ENCODE measurements around the gene SLC6A18.
"Not testable (repeated sequence)": the region's sequence is repeated elsewhere in the genome, so short reads cannot be mapped to it uniquely, and the experiment has no call there.

SLC6A18 gene

DNA sequence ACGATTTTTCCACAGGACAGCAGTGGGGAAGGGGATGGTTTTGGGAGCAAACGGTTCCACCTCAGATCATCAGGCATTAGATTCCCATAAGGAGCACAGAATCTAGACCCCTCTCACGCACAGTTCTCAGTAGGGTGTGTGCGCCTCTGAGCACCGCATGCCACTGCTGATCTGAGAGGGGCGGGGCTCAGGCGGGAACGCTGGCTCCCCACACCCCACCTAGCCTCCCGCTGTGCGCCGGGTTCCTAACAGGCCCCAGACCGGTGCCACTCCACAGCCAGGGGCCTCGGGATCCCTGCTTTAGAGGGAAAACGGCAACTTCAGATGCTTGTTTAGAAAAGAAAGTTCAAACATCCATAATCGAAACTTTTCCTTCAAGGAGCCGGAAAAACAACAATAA lies 49.3 kb downstream of the SLC6A18 start:
- Histone ChIP-seq H3K9me3 (ENCODE audit: control extremely low read depth in 1 of 5, control insufficient read depth in 4 of 5, insufficient read depth in 2 of 5, low read depth in 1 of 5, low read length in 4 of 5) (peaks cover 0 to 32% (median 11%) of the 10 kb centered on the region in 5 experiments), H3K4me3 (ENCODE audit: control insufficient read depth in 1 of 7, extremely low read depth in 1 of 7, insufficient read depth in 4 of 7, low read depth in 2 of 7, low read length in 6 of 7) (no peak overlapping the region), H3K36me3 (ENCODE audit: control insufficient read depth in 4 of 4, insufficient read depth in 4 of 4, low read length in 3 of 4) (peaks cover 0 to 11% (median 8%) of the 10 kb centered on the region in 4 experiments), H3K27ac (ENCODE audit: insufficient read depth in 1 of 2, low read depth in 1 of 2, low read length in 2 of 2, poor library complexity in 1 of 2, severe bottlenecking in 2 of 2) (no peak overlapping the region), H3K27me3 (replicated peaks in 2 of 5; ENCODE audit: control insufficient read depth in 4 of 5, insufficient read depth in 5 of 5, low read length in 4 of 5) (no peaks in the 10 kb centered on the region), H3K4me1 (ENCODE audit: control extremely low read depth in 1 of 4, control insufficient read depth in 4 of 4, insufficient read depth in 4 of 4, low read length in 3 of 4) (no peaks in the 10 kb centered on the region)
- no peak for DNase-seq
- WGBS (ENCODE audit: insufficient coverage) = 98% methylated on average over 11 of the region's 16 CpGs
- ChIA-PET CTCF (no interaction called here), POLR2A (no interaction called here)

DNA sequence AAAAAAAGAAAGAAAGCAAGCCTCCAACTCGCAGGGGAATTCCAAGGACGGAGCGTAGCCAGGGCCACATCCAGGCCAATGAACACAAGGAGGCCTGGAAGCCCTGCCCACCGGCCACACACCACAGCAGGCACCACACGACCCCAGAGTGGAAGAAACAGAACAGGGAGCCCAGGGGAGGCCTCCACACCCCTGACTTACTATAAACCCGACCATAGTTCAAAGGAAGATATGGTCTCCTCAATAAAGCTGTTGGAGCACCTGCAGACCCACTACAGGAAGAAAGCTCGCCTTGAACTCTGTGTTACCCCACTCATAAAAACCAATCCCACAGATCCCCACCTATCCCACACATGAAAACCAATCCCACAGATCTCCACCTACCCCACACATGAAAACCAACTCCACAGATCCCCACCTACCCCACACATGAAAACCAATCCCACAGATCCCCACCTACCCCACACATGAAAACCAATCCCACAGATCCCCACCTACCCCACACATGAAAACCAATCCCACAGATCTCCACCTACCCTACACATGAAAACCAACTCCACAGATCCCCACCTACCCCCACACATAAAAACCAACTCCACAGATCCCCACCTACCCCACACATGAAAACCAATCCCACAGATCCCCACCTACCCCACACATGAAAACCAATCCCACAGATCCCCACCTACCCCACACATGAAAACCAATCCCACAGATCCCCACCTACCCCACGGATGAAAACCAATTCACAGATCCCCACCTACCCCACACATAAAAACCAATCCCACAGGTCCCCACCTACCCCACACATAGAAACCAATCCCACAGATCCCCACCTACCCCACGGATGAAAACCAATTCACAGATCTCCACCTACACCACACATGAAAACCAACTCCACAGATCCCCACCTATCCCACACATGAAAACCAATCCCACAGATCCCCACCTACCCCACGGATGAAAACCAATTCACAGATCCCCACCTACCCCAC lies 50.5 kb downstream of the SLC6A18 start:
- Histone ChIP-seq H3K9me3 (ENCODE audit: control extremely low read depth in 1 of 5, control insufficient read depth in 4 of 5, insufficient read depth in 2 of 5, low read depth in 1 of 5, low read length in 4 of 5) (peaks cover 0 to 34% (median 11%) of the 10 kb centered on the region in 5 experiments), H3K36me3 (ENCODE audit: control insufficient read depth in 4 of 4, insufficient read depth in 4 of 4, low read length in 3 of 4) (peaks cover 0 to 11% (median 8%) of the 10 kb centered on the region in 4 experiments)
- CTCF ChIA-PET; H3K4me3 ChIP-seq (ENCODE audit: control insufficient read depth in 1 of 7, extremely low read depth in 1 of 7, insufficient read depth in 4 of 7, low read depth in 2 of 7, low read length in 6 of 7); H3K27ac ChIP-seq (ENCODE audit: insufficient read depth in 1 of 2, low read depth in 1 of 2, low read length in 2 of 2, poor library complexity in 1 of 2, severe bottlenecking in 2 of 2); POLR2A ChIA-PET; H3K4me1 ChIP-seq (ENCODE audit: control extremely low read depth in 1 of 4, control insufficient read depth in 4 of 4, insufficient read depth in 4 of 4, low read length in 3 of 4); H3K27me3 ChIP-seq (replicated peaks in 2 of 5; ENCODE audit: control insufficient read depth in 4 of 5, insufficient read depth in 5 of 5, low read length in 4 of 5); DNase-seq: not testable (repeated sequence)
- WGBS (ENCODE audit: insufficient coverage) = 98% methylated on average over 7 of the region's 10 CpGs

DNA sequence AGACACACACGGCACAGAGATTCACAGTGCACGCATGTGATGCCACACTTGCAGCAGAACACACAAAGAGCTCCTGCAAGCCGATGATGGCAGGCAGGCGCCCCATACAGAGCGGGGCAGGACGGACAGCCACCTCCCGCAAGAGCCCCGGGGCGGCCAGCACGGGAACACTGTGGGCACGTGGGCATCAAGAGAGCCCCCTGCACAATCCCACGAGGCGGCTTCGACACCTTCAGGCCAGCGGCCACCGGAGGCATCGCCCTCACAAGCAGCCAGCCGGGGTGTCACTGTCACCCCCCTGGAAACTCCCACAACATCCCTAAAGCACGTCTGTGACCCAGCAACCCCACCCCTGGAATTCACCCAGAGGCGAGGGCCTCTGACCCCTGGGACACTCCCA lies 51.7 kb downstream of the SLC6A18 start:
- H3K36me3 ChIP-seq (ENCODE audit: control insufficient read depth in 4 of 4, insufficient read depth in 4 of 4, low read length in 3 of 4) = peaks cover 0 to 11% (median 8%) of the 10 kb centered on the region in 4 experiments
- DNase-seq = no peak
- H3K27me3 ChIP-seq (replicated peaks in 2 of 5; ENCODE audit: control insufficient read depth in 4 of 5, insufficient read depth in 5 of 5, low read length in 4 of 5) = no peaks in the 10 kb centered on the region
- peaks cover 0 to 32% (median 11%) of the 10 kb centered on the region in 5 experiments for H3K9me3 ChIP-seq (ENCODE audit: control extremely low read depth in 1 of 5, control insufficient read depth in 4 of 5, insufficient read depth in 2 of 5, low read depth in 1 of 5, low read length in 4 of 5)
- H3K4me3 ChIP-seq (ENCODE audit: control insufficient read depth in 1 of 7, extremely low read depth in 1 of 7, insufficient read depth in 4 of 7, low read depth in 2 of 7, low read length in 6 of 7) = no peak overlapping the region
- WGBS (ENCODE audit: insufficient coverage) = 98% methylated on average over 20 of the region's 20 CpGs
- H3K4me1 ChIP-seq (ENCODE audit: control extremely low read depth in 1 of 4, control insufficient read depth in 4 of 4, insufficient read depth in 4 of 4, low read length in 3 of 4) = no peaks in the 10 kb centered on the region
- ChIA-PET POLR2A (no interaction called here), CTCF (no interaction called here)
- no peak overlapping the region for H3K27ac ChIP-seq (ENCODE audit: insufficient read depth in 1 of 2, low read depth in 1 of 2, low read length in 2 of 2, poor library complexity in 1 of 2, severe bottlenecking in 2 of 2)

GRCh38 chr5:1277331-1277730 lies 52.1 kb downstream of the SLC6A18 start:
- peaks cover 0 to 11% (median 8%) of the 10 kb centered on the region in 4 experiments for H3K36me3 ChIP-seq (ENCODE audit: control insufficient read depth in 4 of 4, insufficient read depth in 4 of 4, low read length in 3 of 4)
- H3K9me3 ChIP-seq (ENCODE audit: control extremely low read depth in 1 of 5, control insufficient read depth in 4 of 5, insufficient read depth in 2 of 5, low read depth in 1 of 5, low read length in 4 of 5) = peaks cover 0 to 29% (median 11%) of the 10 kb centered on the region in 5 experiments
- H3K4me1 ChIP-seq (ENCODE audit: control extremely low read depth in 1 of 4, control insufficient read depth in 4 of 4, insufficient read depth in 4 of 4, low read length in 3 of 4) = no peaks in the 10 kb centered on the region
- CTCF ChIA-PET = no interaction called here
- H3K4me3 ChIP-seq (ENCODE audit: control insufficient read depth in 1 of 7, extremely low read depth in 1 of 7, insufficient read depth in 4 of 7, low read depth in 2 of 7, low read length in 6 of 7) = no peak overlapping the region
- POLR2A ChIA-PET = no interaction called here
- H3K27me3 ChIP-seq (replicated peaks in 2 of 5; ENCODE audit: control insufficient read depth in 4 of 5, insufficient read depth in 5 of 5, low read length in 4 of 5) = no peaks in the 10 kb centered on the region
- over 99% methylated on average over 14 of the region's 21 CpGs for WGBS (ENCODE audit: insufficient coverage)
- H3K27ac ChIP-seq (ENCODE audit: insufficient read depth in 1 of 2, low read depth in 1 of 2, low read length in 2 of 2, poor library complexity in 1 of 2, severe bottlenecking in 2 of 2) = no peak overlapping the region
- DNase-seq = no peak

DNA sequence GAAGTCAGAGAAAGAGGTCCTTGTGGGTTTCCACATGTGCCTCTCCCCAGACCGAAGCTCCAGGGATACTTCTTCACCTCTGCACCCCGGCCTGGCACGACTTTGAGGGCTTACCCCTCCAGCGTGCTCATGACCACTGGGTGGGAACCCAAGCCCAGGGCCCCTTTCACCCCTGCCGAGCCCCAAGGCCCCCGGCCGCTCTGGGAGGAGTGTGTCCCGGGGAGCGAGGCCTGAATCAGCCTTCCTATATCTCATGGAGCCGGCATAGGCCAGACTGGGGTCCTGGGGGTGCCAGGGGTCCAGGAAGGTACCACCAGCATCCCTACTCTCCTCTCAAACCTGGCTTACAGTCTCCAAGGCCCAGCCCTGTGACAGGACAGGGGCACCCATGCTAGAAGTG lies 52.6 kb downstream of the SLC6A18 start:
- no peaks in the 10 kb centered on the region for H3K27me3 ChIP-seq (replicated peaks in 2 of 5; ENCODE audit: control insufficient read depth in 4 of 5, insufficient read depth in 5 of 5, low read length in 4 of 5)
- H3K4me3 ChIP-seq (ENCODE audit: control insufficient read depth in 1 of 7, extremely low read depth in 1 of 7, insufficient read depth in 4 of 7, low read depth in 2 of 7, low read length in 6 of 7) = no peak overlapping the region
- no peak overlapping the region for H3K27ac ChIP-seq (ENCODE audit: insufficient read depth in 1 of 2, low read depth in 1 of 2, low read length in 2 of 2, poor library complexity in 1 of 2, severe bottlenecking in 2 of 2)
- 95% methylated on average over 4 of the region's 10 CpGs for WGBS (ENCODE audit: insufficient coverage)
- no peaks in the 10 kb centered on the region for H3K4me1 ChIP-seq (ENCODE audit: control extremely low read depth in 1 of 4, control insufficient read depth in 4 of 4, insufficient read depth in 4 of 4, low read length in 3 of 4)
- H3K9me3 ChIP-seq (ENCODE audit: control extremely low read depth in 1 of 5, control insufficient read depth in 4 of 5, insufficient read depth in 2 of 5, low read depth in 1 of 5, low read length in 4 of 5) = peaks cover 0 to 29% (median 11%) of the 10 kb centered on the region in 5 experiments
- ChIA-PET POLR2A (no interaction called here), CTCF (no interaction called here)
- no peak for DNase-seq
- peaks cover 0 to 11% (median 8%) of the 10 kb centered on the region in 4 experiments for H3K36me3 ChIP-seq (ENCODE audit: control insufficient read depth in 4 of 4, insufficient read depth in 4 of 4, low read length in 3 of 4)

DNA sequence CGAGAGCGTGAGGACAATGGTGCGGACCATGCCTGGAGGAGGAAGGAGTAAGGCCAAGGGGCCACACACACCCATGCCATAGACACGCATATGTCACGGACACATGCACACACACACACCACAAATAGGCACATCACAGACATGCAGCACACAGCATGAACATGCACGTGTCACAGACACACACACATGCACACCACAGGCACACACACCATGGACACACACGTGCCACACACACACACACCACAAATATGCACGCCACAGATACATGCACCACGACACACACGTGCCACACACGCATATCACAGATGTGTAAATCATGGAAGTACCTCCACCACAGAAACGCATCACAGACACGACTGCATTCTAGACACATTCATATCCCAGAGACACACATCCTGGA lies 53.0 kb downstream of the SLC6A18 start:
- CTCF ChIA-PET = no interaction called here
- WGBS (ENCODE audit: insufficient coverage) = 91% methylated on average over 9 of the region's 13 CpGs

More for the DNA sequence above, 53.0 kb downstream of the SLC6A18 start:
- Histone ChIP-seq H3K36me3 (ENCODE audit: control insufficient read depth in 4 of 4, insufficient read depth in 4 of 4, low read length in 3 of 4) (peaks cover 0 to 11% (median 8%) of the 10 kb centered on the region in 4 experiments), H3K27me3 (replicated peaks in 2 of 5; ENCODE audit: control insufficient read depth in 4 of 5, insufficient read depth in 5 of 5, low read length in 4 of 5) (no peaks in the 10 kb centered on the region), H3K9me3 (ENCODE audit: control extremely low read depth in 1 of 5, control insufficient read depth in 4 of 5, insufficient read depth in 2 of 5, low read depth in 1 of 5, low read length in 4 of 5) (peaks cover 0 to 29% (median 11%) of the 10 kb centered on the region in 5 experiments), H3K4me1 (ENCODE audit: control extremely low read depth in 1 of 4, control insufficient read depth in 4 of 4, insufficient read depth in 4 of 4, low read length in 3 of 4) (no peaks in the 10 kb centered on the region), H3K27ac (ENCODE audit: insufficient read depth in 1 of 2, low read depth in 1 of 2, low read length in 2 of 2, poor library complexity in 1 of 2, severe bottlenecking in 2 of 2) (no peak overlapping the region), H3K4me3 (ENCODE audit: control insufficient read depth in 1 of 7, extremely low read depth in 1 of 7, insufficient read depth in 4 of 7, low read depth in 2 of 7, low read length in 6 of 7) (no peak overlapping the region)
- DNase-seq = no peak
- POLR2A ChIA-PET = no interaction called here
